RCC 7860 (cell line): ENCODE measurements around the gene RPS21.
A peak's percentile ranks its signal among the peaks of the same experiment; 100 is the strongest.

ENCODE experiments used
- DNase-seq: peaks from one replicate; pipeline ENCODE4 v3.0.0-alpha.2; 2015; ENCODE audit warnings: low spot score
- FAIRE-seq: peaks from 2 replicates; lab custom pipeline; 2012; peaks lifted over from hg19 to GRCh38; lab: Jason Lieb, UNC

Gene RPS21

GRCh38 chr20:62353289-62354030 lies 33.4 kb upstream of the RPS21 start:
- FAIRE-seq (no peak), DNase-seq (no peak)

GRCh38 chr20:62354031-62354808 lies 32.7 kb upstream of the RPS21 start:
- DNase-seq (no peak), FAIRE-seq (no peak)

- FAIRE-seq = no peak
- no peak for DNase-seq
These were observed 32.0 kb upstream of the RPS21 start for GRCh38 chr20:62354811-62355341.

- DNase-seq (no peak), FAIRE-seq (no peak)
These were observed 31.4 kb upstream of the RPS21 start for GRCh38 chr20:62355516-62355877.

GRCh38 chr20:62355878-62356588 lies 30.9 kb upstream of the RPS21 start:
- no peak for DNase-seq
- no peak for FAIRE-seq

- FAIRE-seq (no peak), DNase-seq (no peak)
These were observed 30.2 kb upstream of the RPS21 start for GRCh38 chr20:62356589-62357186.

- DNase-seq = peak; percentile 70
- peak; percentile 82 for FAIRE-seq
These were observed 29.7 kb upstream of the RPS21 start for GRCh38 chr20:62357187-62357667.

GRCh38 chr20:62357681-62358080 lies 29.2 kb upstream of the RPS21 start:
- FAIRE-seq (no peak), DNase-seq (no peak)

- DNase-seq = no peak
- FAIRE-seq = peak; percentile 32
These were observed 28.5 kb upstream of the RPS21 start for GRCh38 chr20:62358171-62359042.

GRCh38 chr20:62359043-62359490 lies 27.8 kb upstream of the RPS21 start:
- FAIRE-seq (no peak), DNase-seq (no peak)

GRCh38 chr20:62359491-62360121 lies 27.3 kb upstream of the RPS21 start:
- no peak for FAIRE-seq
- no peak for DNase-seq

- no peak for DNase-seq
- no peak for FAIRE-seq
These were observed 25.8 kb upstream of the RPS21 start for GRCh38 chr20:62360854-62361798.

- FAIRE-seq = no peak
- DNase-seq = no peak
These were observed 24.9 kb upstream of the RPS21 start for GRCh38 chr20:62361799-62362589.

- DNase-seq (no peak), FAIRE-seq (no peak)
These were observed 24.3 kb upstream of the RPS21 start for GRCh38 chr20:62362590-62362940.

- DNase-seq = no peak
- FAIRE-seq = no peak
These were observed 23.6 kb upstream of the RPS21 start for GRCh38 chr20:62362991-62363919.
